GM12878 (cell line): Measurements from ENCODE around the gene RCOR1. TPM values are rescaled to one million over a fixed set of nuclear protein-coding genes. Genes with fewer than 3 reads are reported as not detected.
A peak's percentile ranks its signal among the peaks of the same experiment; 100 is the strongest.

Experiments
- ATF3 ChIP-seq: IDR thresholded peaks from 2 replicates; pipeline ENCODE4 v1.6.1; 2011; ENCODE audit warnings: low read depth, mild to moderate bottlenecking, low read length, moderate library complexity, borderline replicate concordance; ENCODE audit errors: extremely low read depth
- CHD4 ChIP-seq: fragments of 200-600 bp; sonication (generic); IDR thresholded peaks from 2 replicates; pipeline ENCODE4 v1.6.1; 2016; ENCODE audit warnings: mild to moderate bottlenecking
- CUX1 ChIP-seq: IDR thresholded peaks from 2 replicates; pipeline ENCODE4 v1.6.1; 2012; ENCODE audit warnings: improper control_type of control experiment, low read depth, low read length; ENCODE audit not compliant: insufficient replicate concordance
- ELK1 ChIP-seq: IDR thresholded peaks from 2 replicates; pipeline ENCODE4 v1.6.1; 2012; ENCODE audit warnings: low read depth, low read length, improper control_type of control experiment
- ETV6 ChIP-seq, 2 experiments: fragments of 450-650 bp in 1 of 2; IDR thresholded peaks in 1 of 2; conservative IDR thresholded peaks in 1 of 2; 2 replicates each; pipeline ENCODE4 v1.6.1; 2014; ENCODE audit warnings: antibody characterized with exemption in 1 of 2, borderline replicate concordance in 1 of 2, low read depth in 1 of 2, mild to moderate bottlenecking in 1 of 2, moderate library complexity in 1 of 2
- HSF1 ChIP-seq: fragments of 150-350 bp; IDR thresholded peaks from 2 replicates; pipeline ENCODE4 v1.6.1; 2014; ENCODE audit warnings: mild to moderate bottlenecking, low read depth, low read length
- MEF2B ChIP-seq: fragments of 450-650 bp; IDR thresholded peaks from 2 replicates; pipeline ENCODE4 v1.6.1; 2018; ENCODE audit warnings: mild to moderate bottlenecking, moderate library complexity; ENCODE audit not compliant: partially characterized antibody, poor library complexity, severe bottlenecking
- MLLT1 ChIP-seq: fragments of 450-650 bp; IDR thresholded peaks from 2 replicates; pipeline ENCODE4 v1.6.1; 2016; ENCODE audit warnings: mild to moderate bottlenecking
- NFIC ChIP-seq: IDR thresholded peaks from 2 replicates; pipeline ENCODE4 v1.6.1; 2012; ENCODE audit warnings: low read depth, mild to moderate bottlenecking, inconsistent platforms, low read length, moderate library complexity
- NR2C2 ChIP-seq: IDR thresholded peaks from 2 replicates; pipeline ENCODE4 v1.6.1; 2011; ENCODE audit warnings: borderline replicate concordance, low read depth; ENCODE audit not compliant: control insufficient read depth, insufficient read length
- PBX3 ChIP-seq: IDR thresholded peaks from 2 replicates; pipeline ENCODE4 v1.6.1; 2011; ENCODE audit warnings: mild to moderate bottlenecking, low read depth, low read length, moderate library complexity; ENCODE audit not compliant: insufficient replicate concordance
- RELA ChIP-seq: fragments of 450-650 bp; IDR thresholded peaks from 2 replicates; pipeline ENCODE4 v1.8.0; 2014; ENCODE audit warnings: borderline replicate concordance; ENCODE audit not compliant: partially characterized antibody
- TARDBP ChIP-seq: IDR thresholded peaks from 2 replicates; pipeline ENCODE4 v1.6.1; 2016; ENCODE audit warnings: borderline replicate concordance
- TBL1XR1 ChIP-seq: IDR thresholded peaks from 2 replicates; pipeline ENCODE4 v1.6.1; 2012; ENCODE audit warnings: low read depth, low read length, improper control_type of control experiment
- polyA plus RNA-seq, 11 experiments: library from polyadenylated mRNA; depleted of rRNA in 4 of 11; unstranded in 6 of 11; stranded (reverse) in 5 of 11; fragments of >200 nt; fragmentation: Nextera tagmentation in 4 of 11; fragmentation: Illumina TruSeq in 1 of 11; extraction: Ambion mirVana in 4 of 11; extraction: Trizol in 1 of 11; gene quantifications; 1 replicate in 1 of 11; 2 replicates in 10 of 11; pipeline versions ENCODE4 v1.2.1 to v1.2.3, GENCODE V29; 2011 to 2016; ENCODE audit warnings: inconsistent platforms in 2 of 11, missing spikeins in 2 of 11, low read depth in 1 of 11
- total RNA-seq, 4 experiments: library from RNA; depleted of rRNA in 3 of 4; stranded (reverse); fragments of >200 nt in 3 of 4; fragmentation: Illumina TruSeq in 1 of 4; extraction: Trizol in 1 of 4; gene quantifications; 2 replicates each; pipeline versions ENCODE4 v1.2.1 to v1.2.3, GENCODE V29; 2013 to 2021

The RCOR1 gene
- total and polyA plus RNA-seq, 10 of the 15 experiments (the other 5 are each of a cell fraction or from before 2014, with no cell fraction given): 1.6 to 12.2 (median 4.4) TPM

GRCh38 chr14:102774391-102775153, 182.1 kb downstream of the RCOR1 start (continued):
- no peak for TF ChIP-seq HSF1
- TF ChIP-seq ATF3: no peak
- TF ChIP-seq RELA: peak; percentile 64
- peak; percentile 51 for TF ChIP-seq PBX3
- peak; percentile 57 for TF ChIP-seq NFIC
- TF ChIP-seq CUX1: no peak
- TF ChIP-seq NR2C2: no peak
- no peak for TF ChIP-seq MEF2B
- TF ChIP-seq TBL1XR1: no peak; the same call in 1 of the 2 replicates
- TF ChIP-seq ELK1: no peak
- TF ChIP-seq ETV6 (conservative IDR thresholded peaks at IDR 0.05 in 1 of 2, IDR thresholded peaks at IDR 0.05 in 1 of 2; ENCODE audit: borderline replicate concordance in 1 of 2, low read depth in 1 of 2): peak in 1 of 2 experiments; percentile 30; a peak in 1 of 4 replicates
- peak; percentile 68; the same call in 1 of the 2 replicates for TF ChIP-seq TARDBP
- no peak for TF ChIP-seq CHD4
- 0 out of 2 replicates have a peak, but pooled peaks have one; percentile 4 for TF ChIP-seq MLLT1
